CD14-positive monocyte (primary cell): ENCODE data around the gene RGS16. TPM values are rescaled to one million over a fixed set of nuclear protein-coding genes. Genes with fewer than 3 reads are reported as not detected.

Source experiments
- DNase-seq, 3 donors: peaks; one replicate each; pipeline ENCODE4 v3.0.0-alpha.2; 2011 to 2022
- H2AFZ ChIP-seq: 2 replicates; pipeline ENCODE4 v1.6.0; 2012; ENCODE audit warnings: mild to moderate bottlenecking, low read depth, low read length, inconsistent platforms; ENCODE audit not compliant: insufficient read depth, poor library complexity, severe bottlenecking
- H3K27ac ChIP-seq, 2 donors: 1 replicate in 1 of 2; 2 replicates in 1 of 2; pipeline ENCODE4 v1.5.1; 2012 to 2013; ENCODE audit warnings: low read length in 2 of 2, control low read depth in 1 of 2, inconsistent platforms in 1 of 2, low read depth in 1 of 2, mild to moderate bottlenecking in 1 of 2
- H3K27me3 ChIP-seq, 2 donors: one replicate each; pipeline versions ENCODE4 v1.6.0 to v1.6.1; 2011 to 2013; ENCODE audit warnings: low read length in 2 of 2; ENCODE audit not compliant: control insufficient read depth in 2 of 2, insufficient read depth in 2 of 2
- H3K36me3 ChIP-seq, 2 donors: replicated peaks in 1 of 2; 1 replicate in 1 of 2; 2 replicates in 1 of 2; pipeline versions ENCODE4 v1.5.1 to v1.6.1; 2012 to 2013; ENCODE audit warnings: low read length in 2 of 2, control low read depth in 1 of 2, inconsistent platforms in 1 of 2, mild to moderate bottlenecking in 1 of 2; ENCODE audit not compliant: insufficient read depth in 2 of 2, control insufficient read depth in 1 of 2
- H3K4me1 ChIP-seq, 2 donors: 1 replicate in 1 of 2; 2 replicates in 1 of 2; pipeline versions ENCODE4 v1.5.1 to v1.6.1; 2012 to 2013; ENCODE audit warnings: low read length in 2 of 2, control low read depth in 1 of 2, inconsistent platforms in 1 of 2, mild to moderate bottlenecking in 1 of 2, moderate library complexity in 1 of 2; ENCODE audit not compliant: insufficient read depth in 2 of 2, control insufficient read depth in 1 of 2
- H3K4me2 ChIP-seq: replicated peaks from 2 replicates; pipeline ENCODE3; 2012; ENCODE audit warnings: low read length, moderate library complexity, mild to moderate bottlenecking; ENCODE audit not compliant: poor library complexity, severe bottlenecking; ENCODE audit errors: extremely low read depth
- H3K4me3 ChIP-seq, 3 experiments: fragments of 200-600 bp in 1 of 3; sonication (generic) in 1 of 3; replicated peaks in 1 of 3; 1 replicate in 2 of 3; 2 replicates in 1 of 3; pipeline ENCODE4 v1.5.1; 2011 to 2013; ENCODE audit warnings: low read length in 3 of 3, mild to moderate bottlenecking in 3 of 3, control low read depth in 2 of 3, low read depth in 2 of 3, inconsistent platforms in 1 of 3, moderate library complexity in 1 of 3
- H3K79me2 ChIP-seq: 2 replicates; pipeline ENCODE4 v1.6.0; 2012; ENCODE audit warnings: mild to moderate bottlenecking, control low read depth, inconsistent platforms, low read length, moderate library complexity; ENCODE audit not compliant: insufficient read depth
- H3K9ac ChIP-seq: 2 replicates; pipeline ENCODE4 v1.6.0; 2017; ENCODE audit warnings: low read length, mild to moderate bottlenecking; ENCODE audit not compliant: insufficient read depth, poor library complexity, severe bottlenecking
- H3K9me3 ChIP-seq, 2 donors: replicated peaks in 1 of 2; 1 replicate in 1 of 2; 2 replicates in 1 of 2; pipeline versions ENCODE4 v1.5.1 to v1.6.1; 2012 to 2013; ENCODE audit warnings: low read length in 2 of 2, control low read depth in 1 of 2; ENCODE audit not compliant: control insufficient read depth in 1 of 2, insufficient read depth in 1 of 2
- H4K20me1 ChIP-seq: 2 replicates; pipeline ENCODE4 v1.6.0; 2012; ENCODE audit warnings: mild to moderate bottlenecking, low read length, control low read depth, moderate library complexity; ENCODE audit not compliant: insufficient read depth
- H3K27ac Mint-ChIP-seq, 7 donors: one replicate each; pipeline ENCODE4 v1.8.0; 2020; ENCODE audit warnings: mild to moderate bottlenecking in 7 of 7, mixed read lengths in 7 of 7, moderate library complexity in 6 of 7, inconsistent platforms in 2 of 7
- H3K27me3 Mint-ChIP-seq, 3 donors: one replicate each; pipeline ENCODE4 v1.8.0; 2021 to 2022; ENCODE audit warnings: low read depth in 3 of 3, mild to moderate bottlenecking in 3 of 3, mixed read lengths in 3 of 3, moderate library complexity in 3 of 3, inconsistent platforms in 1 of 3
- H3K36me3 Mint-ChIP-seq, 2 donors: one replicate each; pipeline ENCODE4 v1.8.0; 2020; ENCODE audit warnings: mixed read lengths in 2 of 2, inconsistent platforms in 1 of 2, mild to moderate bottlenecking in 1 of 2
- H3K4me1 Mint-ChIP-seq: one replicate; pipeline ENCODE4 v1.8.0; 2020; ENCODE audit warnings: mild to moderate bottlenecking, mixed read lengths
- H3K4me3 Mint-ChIP-seq, 2 donors: one replicate each; pipeline ENCODE4 v1.8.0; 2020; ENCODE audit warnings: mild to moderate bottlenecking in 2 of 2, mixed read lengths in 2 of 2, moderate library complexity in 1 of 2
- H3K9me3 Mint-ChIP-seq, 7 donors: one replicate each; pipeline ENCODE4 v1.8.0; 2020 to 2022; ENCODE audit warnings: mixed read lengths in 7 of 7, mild to moderate bottlenecking in 6 of 7, moderate library complexity in 6 of 7, inconsistent platforms in 2 of 7
- CTCF ChIP-seq: fragments of 200-600 bp; IDR thresholded peaks from one replicate; pipeline ENCODE4 v1.8.0; 2022; ENCODE audit warnings: antibody characterized with exemption, mild to moderate bottlenecking
- WGBS: methylation state at CpG from one replicate; pipeline ENCODE4 v1.1.5; 2013; ENCODE audit warnings: missing lambda C conversion rate; ENCODE audit not compliant: insufficient coverage; 5-methylcytosine and 5-hydroxymethylcytosine counted together
- intact Hi-C, 2 donors: fragments of 100-400 bp; cut with micrococcal nuclease; formaldehyde crosslinking; loops; one replicate each; pipeline versions ENCODE4 v1.15.0 to v1.15.1; 2023
- polyA plus RNA-seq, 3 donors: library from polyadenylated mRNA; depleted of rRNA in 1 of 3; unstranded in 2 of 3; stranded (reverse) in 1 of 3; fragments of 300-500 nt in 2 of 3; fragments of >200 nt in 1 of 3; fragmentation: Illumina TruSeq in 2 of 3; gene quantifications; 1 replicate in 2 of 3; 2 replicates in 1 of 3; pipeline ENCODE4 v1.2.3, GENCODE V29; 2012 to 2021

The RGS16 gene
- polyA plus RNA-seq, 3 donors = 0.07 to 0.44 TPM; not detected in 1

DNA sequence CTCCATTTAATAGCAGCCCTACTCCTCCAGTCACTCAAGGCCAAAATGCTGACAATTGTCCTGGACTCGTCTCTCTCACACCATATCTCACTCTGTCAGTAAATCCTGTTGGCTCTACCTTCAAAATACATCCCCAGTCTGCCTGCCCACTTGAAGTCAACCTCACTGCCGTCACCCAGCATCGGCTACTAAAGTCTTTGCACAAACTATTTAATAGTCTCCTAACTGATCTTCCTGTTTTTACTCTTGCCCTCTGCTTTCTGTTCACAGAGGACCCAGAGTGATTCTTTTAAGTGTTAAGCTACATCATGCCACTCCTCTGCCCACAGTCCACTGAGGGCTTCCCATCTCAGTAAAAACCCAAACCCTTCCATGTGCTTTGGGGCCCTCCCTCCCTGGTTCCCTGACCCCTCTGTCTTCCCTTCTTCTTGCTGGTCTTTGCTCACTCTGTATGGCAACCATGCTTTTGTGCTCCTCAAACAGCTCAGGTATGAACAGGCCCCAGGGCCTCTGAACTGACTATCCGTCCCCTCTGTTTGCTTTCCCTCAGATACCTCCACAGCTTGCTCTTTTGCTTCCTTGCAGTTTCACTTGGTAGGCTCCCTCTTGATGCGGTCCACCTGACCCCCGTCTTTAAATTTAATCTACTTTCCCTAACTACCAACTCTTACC is 34.1 kb downstream of the RGS16 start:
- no peak for TF ChIP-seq CTCF
- no peak overlapping the region for H3K4me2 ChIP-seq
- WGBS = 100% methylated on average over 4 of the region's 6 CpGs
- no peak for DNase-seq
- H3K4me1 ChIP-seq = no peaks in the 10 kb centered on the region
- no peaks in the 10 kb centered on the region for H3K9me3 ChIP-seq
- no peaks in the 10 kb centered on the region for H4K20me1 ChIP-seq
- no peak overlapping the region for H3K9ac ChIP-seq
- intact Hi-C loops = no loop called here
- H3K36me3 Mint-ChIP-seq = peaks cover 18 to 22% of the 10 kb centered on the region in 2 donors
- no peak overlapping the region for H3K4me3 ChIP-seq
- no peak overlapping the region for H3K27ac Mint-ChIP-seq
- no peak overlapping the region for H2AFZ ChIP-seq
- no peaks in the 10 kb centered on the region for H3K27me3 ChIP-seq
- H3K79me2 ChIP-seq = no peaks in the 10 kb centered on the region
- peaks cover 0 to 2% (median 2%) of the 10 kb centered on the region in 3 donors for H3K27me3 Mint-ChIP-seq
- peaks cover 13 to 27% of the 10 kb centered on the region in 2 donors for H3K36me3 ChIP-seq
- H3K27ac ChIP-seq = no peak overlapping the region
- H3K4me3 Mint-ChIP-seq = no peak overlapping the region
- H3K9me3 Mint-ChIP-seq = peaks cover 0 to 3% (median 0%) of the 10 kb centered on the region in 7 donors
- no peaks in the 10 kb centered on the region for H3K4me1 Mint-ChIP-seq

GRCh38 chr1:182568647-182569284 is 35.4 kb downstream of the RGS16 start:
- Histone ChIP-seq H3K4me1 (no peaks in the 10 kb centered on the region), H2AFZ (no peak overlapping the region), H3K4me3 (no peak overlapping the region), H4K20me1 (no peaks in the 10 kb centered on the region), H3K4me2 (no peak overlapping the region), H3K9ac (no peak overlapping the region), H3K79me2 (no peaks in the 10 kb centered on the region), H3K9me3 (no peaks in the 10 kb centered on the region), H3K36me3 (peaks cover 3 to 14% of the 10 kb centered on the region in 2 donors), H3K27me3 (no peaks in the 10 kb centered on the region), H3K27ac (no peak overlapping the region)
- Mint-ChIP-seq H3K4me1 (no peaks in the 10 kb centered on the region), H3K27me3 (peaks cover 1 to 2% (median 2%) of the 10 kb centered on the region in 3 donors), H3K9me3 (peaks cover 0 to 3% (median 0%) of the 10 kb centered on the region in 7 donors), H3K36me3 (peaks cover 9% of the 10 kb centered on the region in 2 donors), H3K27ac (no peak overlapping the region), H3K4me3 (no peak overlapping the region)
- no peak for TF ChIP-seq CTCF
- intact Hi-C loops = no loop called here
- DNase-seq = no peak
- 44% methylated on average over 1 of the region's 3 CpGs for WGBS
